Effector CD8-positive, alpha-beta T cell (primary cell): ENCODE results near the gene TSPAN31.
A peak's percentile ranks its signal among the peaks of the same experiment; 100 is the strongest.

Experiments
- DNase-seq: peaks from one replicate; lab custom pipeline; 2025; lab: John Stamatoyannopoulos, UW

TSPAN31 gene

DNA sequence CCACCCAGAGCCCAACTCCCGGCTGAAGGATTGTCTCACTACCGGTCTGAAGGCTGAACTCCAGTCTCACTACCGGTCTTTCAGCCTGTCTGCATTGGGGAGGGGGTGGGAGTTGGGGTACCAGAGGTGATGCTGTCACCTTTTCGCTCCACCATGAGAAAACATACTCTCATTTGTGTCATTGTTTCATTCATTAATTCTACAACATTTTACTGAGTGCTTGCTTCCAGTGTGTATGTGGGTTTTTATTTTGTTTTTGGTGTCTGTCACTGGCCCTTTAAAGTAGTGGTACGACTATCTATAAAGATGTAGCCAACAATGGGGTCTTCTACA, 7.8 kb downstream of the TSPAN31 start:
- DNase-seq = no peak

DNA sequence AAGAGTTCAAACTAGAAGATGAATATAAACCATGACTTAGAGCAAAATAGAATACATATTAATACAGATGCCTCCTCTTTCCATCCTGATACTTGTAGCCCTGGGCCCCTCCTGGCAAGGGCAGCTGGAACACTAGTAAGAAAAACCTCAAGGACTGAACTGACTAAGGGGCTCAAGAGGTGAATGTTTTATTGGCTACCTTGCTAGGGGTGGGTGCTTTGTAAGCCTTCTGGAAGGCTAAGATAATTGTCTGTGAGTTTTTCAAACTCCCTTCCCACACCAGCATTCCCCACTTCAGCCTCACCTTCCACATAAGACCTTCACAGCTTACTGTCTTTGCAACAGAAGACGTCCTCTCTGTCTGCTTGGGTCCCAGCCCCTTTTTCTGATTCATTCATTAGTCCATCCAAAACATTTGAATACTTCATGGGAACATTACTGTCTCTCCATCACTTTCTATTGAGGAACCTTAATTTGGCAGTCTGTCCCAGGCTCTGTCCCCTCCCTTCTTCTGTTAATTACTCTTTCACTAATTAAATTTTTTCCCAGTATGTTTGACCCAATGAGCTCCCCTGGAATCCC, 9.0 kb downstream of the TSPAN31 start:
- no peak for DNase-seq

DNA sequence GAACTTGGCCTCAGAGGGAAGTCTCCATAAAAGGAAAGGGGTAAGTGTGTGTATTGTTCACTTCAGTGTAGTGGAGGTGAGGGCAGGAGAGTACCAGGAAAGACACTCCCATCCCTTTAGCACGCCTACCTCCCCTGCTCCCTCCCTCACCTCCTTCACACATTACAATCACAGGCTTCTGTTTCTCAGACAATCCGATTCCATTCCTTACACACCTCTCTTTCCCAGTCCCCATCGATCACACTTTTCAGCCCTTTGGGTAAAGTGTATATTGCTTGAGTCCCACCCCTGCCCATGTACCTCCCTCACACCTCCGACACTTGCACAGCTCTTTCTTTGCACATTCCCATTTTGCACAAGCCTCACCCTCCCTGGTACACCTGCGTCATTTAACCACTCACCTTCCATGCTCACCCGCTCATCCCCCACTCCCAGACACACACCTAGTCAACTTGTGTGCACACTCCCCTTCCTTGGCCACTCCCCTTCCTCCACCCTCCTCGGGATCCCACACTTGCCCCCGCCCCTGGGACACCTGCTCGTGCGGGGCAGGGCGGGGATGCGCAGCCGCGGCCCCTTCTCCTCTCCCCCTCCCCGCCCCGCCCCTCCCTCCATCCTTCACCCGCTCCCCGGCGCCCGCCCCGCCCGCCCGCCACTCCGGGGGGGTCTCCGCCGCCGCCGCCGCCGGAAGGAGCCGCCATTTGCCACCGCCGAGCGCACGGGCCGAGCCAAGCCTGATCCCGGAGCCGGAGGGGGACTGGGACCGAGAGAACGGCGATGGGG, 9.8 kb downstream of the TSPAN31 start, which contains the start of gene MARCHF9:
MARCHF9 (plus strand) TSS at position 693 of the 783 bp plus-strand sequence. CDS start 426 bp downstream, outside the sequence.
- peak; percentile 76 for DNase-seq

DNA sequence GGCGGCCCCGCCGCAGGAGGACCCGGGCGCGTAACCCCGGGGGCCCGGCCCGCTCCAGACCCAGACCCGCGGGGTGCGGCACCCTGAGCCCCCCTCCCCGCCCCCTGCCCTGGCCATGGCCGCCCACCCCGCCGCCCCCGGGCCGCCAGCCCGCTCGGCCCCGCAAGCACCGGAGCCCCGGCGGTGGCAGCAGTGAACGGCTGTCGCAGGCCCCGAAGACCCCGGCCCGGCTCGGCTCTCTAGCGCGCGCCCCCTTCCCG, 10.3 kb downstream of the TSPAN31 start:
- no peak for DNase-seq

DNA sequence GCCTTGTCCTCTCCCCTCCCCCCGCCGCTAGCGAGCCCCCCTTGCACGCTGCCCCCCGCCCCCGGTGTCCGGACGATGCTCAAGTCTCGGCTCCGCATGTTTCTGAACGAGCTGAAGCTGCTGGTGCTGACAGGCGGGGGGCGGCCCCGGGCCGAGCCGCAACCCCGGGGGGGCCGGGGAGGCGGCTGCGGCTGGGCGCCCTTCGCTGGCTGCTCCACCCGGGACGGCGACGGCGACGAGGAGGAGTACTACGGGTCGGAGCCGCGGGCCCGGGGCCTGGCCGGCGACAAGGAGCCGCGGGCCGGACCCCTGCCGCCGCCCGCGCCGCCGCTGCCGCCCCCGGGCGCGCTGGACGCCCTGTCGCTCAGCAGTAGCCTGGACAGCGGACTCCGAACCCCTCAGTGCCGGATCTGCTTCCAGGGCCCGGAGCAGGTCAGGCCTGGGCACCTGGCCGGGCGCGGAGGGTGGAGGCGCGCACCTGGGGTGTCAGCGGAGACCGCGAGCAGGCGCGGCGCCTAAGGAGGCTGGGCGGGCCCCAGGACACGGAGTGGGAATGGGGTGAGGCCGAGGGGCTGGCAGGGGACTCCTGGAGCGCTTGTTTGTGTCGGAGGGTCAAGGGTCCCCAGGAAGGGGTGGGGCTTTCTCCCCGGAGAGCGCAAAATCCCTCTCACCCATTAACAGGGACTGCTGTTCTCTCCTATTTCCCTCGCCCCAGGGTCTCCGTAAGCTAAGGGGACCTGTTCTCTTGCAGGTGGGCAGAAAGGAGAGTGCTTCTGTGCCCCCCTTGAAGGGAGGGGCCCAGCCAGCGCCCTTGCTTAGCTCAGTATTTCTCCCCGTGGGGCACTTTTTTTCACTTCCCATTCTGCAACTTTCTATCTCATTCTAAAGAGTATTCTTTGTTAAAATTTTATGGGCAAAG, 10.9 kb downstream of the TSPAN31 start:
- peak; percentile 14 for DNase-seq

DNA sequence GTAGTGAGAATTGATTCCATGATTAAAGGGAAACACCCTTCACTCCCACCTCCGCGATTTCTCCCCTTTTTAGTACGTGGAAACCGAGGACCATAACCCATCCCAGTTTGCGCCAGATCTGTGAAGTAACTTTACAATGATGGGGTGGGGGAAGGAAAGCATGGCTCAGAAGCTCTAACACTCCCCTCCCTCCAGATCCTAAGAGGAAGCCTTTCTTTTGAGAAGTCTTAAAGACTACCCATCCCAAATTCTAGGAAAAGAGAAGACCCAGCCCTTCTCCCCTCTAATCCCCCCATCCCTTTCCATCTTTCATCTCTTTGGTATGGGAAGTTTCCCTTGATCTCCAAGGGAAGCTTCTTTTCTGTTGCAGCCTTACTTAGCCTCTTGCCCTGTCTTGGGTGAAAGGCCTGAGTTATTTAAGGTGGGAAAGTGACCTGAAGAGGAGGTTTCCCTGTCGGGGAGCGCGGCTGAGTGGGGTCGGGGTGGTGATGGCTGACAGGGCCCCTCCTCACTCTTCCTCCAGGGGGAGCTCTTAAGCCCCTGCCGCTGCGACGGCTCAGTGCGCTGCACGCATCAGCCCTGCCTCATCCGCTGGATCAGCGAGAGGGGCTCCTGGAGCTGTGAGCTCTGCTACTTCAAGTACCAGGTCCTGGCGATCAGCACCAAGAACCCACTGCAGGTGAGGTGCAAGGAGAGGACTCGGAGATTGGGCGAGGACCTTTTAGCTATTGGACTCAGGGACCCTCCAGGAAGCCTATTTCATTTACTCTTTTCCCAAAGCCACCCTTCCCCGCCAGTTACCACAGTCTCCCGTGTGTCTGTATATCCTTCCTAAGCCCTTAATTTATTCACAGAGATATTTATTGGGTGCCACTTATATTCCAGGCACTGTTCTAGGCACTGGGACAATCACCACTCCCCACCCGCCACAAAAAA, 11.8 kb downstream of the TSPAN31 start:
- DNase-seq = peak; percentile 46

DNA sequence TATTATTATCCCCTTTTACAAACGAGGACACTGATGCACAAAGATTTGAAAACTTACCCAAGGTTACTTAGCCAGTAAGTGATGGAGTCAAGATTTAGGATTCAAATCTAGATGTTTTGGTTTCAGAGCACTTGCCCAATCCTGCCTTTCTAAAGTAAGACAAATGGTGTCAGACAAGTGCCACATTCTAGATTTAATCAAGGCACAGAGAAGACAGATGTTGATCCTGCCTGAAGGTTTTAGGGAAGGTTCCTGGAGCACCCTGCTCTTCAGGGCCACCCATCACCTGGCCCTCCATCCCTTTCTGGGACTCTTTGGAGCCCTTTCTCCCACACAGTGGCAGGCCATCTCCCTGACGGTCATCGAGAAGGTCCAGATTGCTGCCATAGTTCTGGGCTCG, 12.9 kb downstream of the TSPAN31 start:
- DNase-seq = no peak

DNA sequence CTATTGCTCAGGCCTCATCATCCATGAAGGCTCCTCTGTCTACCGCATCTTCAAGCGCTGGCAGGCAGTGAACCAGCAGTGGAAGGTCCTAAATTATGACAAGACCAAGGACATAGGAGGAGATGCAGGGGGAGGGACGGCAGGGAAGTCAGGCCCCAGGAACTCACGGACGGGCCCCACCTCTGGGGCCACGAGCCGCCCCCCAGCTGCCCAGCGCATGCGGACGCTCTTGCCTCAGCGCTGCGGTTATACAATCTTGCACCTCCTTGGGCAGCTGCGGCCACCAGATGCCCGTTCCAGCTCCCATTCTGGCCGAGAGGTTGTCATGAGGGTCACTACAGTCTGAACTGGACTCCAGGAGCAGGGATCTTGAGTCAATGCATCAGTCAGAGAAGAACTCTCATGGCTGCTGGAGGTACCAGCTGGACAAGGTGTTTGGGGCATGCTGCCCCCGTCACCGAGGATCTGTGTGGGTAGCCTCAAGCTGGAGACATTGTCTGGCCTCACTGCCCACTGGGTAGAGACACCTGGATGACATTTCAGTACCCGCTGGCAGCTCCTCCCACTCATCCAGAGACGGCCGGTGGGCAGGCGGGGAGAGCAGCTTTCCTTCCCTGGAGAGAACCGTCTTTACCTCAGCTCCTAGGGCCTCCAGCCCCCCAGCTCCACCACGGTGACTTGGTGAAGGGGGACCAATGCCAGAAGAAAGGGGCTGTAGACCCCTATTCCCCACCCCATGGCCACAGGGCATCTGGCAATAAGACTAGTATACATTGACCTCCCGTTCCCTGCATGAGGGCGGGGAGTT, 13.9 kb downstream of the TSPAN31 start:
- DNase-seq = no peak

DNA sequence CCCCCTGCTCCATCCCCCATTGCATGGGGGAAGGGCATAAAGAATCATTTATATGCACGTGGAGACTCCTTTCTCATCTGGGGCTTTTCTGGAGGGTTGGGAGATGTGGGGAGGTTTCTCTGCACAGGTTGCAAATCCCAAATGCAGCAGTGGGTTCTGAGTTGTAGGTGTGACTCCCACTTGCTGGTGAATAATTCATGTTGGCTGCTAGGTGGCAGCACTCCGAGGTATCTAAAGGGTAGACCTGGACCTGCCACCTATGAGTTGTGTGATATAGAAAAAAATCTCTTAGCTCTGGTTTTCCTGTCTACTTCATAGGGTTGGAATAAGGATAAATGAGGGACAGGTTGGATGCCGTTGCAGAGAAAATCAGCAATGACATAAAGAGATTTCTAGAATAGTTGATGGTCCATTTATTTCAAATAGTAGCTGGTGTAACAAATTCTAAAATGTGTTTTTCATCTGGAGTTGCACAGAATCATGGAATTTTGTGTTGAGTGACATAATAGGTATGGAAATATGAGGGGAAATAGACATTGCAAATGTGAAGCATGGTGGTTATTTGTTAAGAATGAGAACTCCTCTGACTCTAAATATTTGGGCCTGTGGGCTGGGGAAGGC, 14.6 kb downstream of the TSPAN31 start:
- DNase-seq = no peak

DNA sequence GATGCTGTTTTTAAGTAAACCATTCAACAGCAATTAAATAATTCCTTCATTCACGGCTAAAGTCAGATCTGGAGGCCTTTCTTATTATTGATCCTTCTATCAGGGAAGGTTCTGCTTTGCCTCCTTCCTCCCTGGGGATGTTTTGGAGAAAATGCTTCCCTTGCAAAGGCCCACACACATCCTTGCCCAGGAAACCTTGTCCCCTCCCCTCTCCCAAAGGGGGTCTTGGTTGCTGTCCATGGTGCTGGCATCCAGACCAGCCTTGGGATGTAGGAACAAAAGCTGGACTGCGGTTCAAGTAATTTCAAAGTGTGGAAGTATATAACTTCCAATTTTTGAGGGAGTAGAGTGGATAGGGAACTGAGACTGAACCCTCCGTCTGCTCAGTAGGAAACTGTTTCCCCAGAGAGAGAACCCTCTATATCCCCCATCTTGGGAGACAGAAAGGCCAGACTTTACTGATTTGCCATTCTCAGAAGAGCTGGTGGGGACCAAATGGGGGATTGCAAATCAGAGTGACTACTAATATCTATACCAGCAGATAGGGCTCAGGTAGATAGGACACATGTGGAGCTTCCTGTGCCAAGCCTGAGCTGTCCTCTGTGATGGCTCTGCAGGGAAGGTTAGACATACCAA, 15.6 kb downstream of the TSPAN31 start:
- no peak for DNase-seq

DNA sequence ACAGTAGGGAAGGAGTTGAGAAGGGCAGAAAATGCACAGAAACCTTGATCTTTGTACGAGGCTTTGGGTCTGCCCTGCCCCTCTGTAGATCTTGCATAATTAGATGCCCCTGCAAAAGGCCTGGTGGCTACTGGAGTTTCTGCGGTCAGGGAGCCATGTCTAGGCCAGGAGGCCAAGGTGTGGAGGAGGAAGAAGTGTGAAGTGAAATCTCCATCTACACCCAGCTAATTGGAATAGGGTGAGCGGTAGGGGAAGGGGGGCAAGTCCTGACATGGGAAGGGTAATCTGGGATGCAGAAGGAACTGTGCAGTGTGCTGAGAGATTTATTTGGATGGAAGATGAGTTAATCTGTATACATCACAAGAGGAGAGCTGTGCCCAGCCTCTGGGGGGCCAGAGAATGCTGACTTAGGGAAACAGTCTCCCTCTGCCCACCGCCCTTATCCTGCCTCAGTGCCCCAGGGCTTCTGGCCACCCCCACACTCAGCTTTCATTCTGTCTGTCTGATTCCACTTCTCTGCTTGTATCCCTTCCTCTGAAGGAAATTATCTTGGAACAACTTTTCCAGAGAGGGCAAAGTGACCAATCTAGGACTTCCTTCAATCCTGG, 16.7 kb downstream of the TSPAN31 start:
- no peak for DNase-seq

DNA sequence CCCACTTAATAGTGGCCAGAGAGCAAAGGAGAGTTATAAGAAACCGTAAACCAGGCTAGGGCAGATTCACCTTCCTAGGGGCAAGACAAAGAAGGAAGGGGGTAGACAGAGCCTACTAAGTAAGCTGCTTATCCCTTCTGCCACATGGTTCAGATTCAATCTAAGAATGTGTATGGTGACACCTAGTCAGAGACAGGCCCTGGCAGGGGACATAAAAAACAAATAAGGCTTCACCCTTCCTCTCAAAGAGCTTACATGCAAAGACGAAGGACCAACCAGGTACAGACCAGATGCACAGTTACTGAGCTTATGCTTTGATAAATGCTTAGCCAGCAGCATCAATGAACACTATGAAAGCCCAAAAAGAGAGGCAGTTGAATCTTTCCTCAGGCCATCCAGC, 17.6 kb downstream of the TSPAN31 start:
- no peak for DNase-seq

DNA sequence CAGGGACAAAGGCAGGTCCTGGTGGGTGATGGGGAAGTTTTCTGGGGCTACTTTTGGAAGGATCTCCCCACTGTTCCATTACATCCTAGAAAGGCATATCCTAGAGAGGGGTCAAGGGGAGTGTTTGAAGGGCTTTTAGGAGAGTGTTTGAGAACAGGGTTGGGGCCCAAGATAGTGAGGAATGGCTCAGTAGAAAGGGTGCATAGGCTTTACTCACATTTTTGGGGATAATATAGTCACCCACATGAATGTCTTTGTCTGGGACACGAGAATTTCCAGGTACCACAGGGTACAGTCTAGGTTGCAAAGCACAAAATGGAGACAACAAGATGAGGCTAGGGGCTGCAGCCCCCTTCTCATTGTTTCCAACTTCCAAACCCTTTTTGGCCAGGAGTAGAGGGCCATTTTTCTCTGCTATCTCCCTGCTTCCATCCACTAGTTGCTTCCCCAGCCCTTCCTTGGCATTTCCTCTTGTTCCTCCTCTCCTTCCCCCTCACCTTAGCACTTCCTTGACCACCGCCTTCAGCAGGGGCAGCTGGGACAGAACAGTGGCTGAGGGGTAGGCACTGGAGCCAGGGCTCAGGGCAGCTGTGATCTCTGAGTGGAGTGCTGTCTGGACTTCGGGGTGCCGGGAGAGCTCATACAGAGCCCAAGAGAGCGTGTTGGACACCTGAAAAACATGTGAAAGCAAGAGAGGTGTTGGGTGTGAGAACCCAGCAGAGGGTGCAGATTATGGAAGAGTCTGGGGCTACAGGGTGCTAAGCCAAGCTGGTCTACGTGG, 19.2 kb downstream of the TSPAN31 start:
- DNase-seq = no peak

DNA sequence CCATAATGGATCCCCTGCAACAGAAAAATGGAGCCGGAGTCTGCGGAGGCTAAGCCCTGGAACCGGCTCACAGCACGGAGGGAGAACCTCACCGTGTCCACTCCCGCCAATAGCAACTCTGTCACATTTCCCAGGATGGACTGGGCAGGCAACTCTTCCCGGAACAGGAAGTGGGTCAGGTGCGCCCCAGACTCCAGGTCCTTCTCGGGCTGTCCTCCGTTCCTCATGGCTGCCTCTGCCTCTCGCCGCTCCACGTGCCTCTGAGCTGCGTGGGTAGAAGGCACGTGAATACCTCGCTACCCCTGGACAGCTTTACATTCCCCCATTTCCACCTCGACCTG, 19.8 kb downstream of the TSPAN31 start:
- no peak for DNase-seq

DNA sequence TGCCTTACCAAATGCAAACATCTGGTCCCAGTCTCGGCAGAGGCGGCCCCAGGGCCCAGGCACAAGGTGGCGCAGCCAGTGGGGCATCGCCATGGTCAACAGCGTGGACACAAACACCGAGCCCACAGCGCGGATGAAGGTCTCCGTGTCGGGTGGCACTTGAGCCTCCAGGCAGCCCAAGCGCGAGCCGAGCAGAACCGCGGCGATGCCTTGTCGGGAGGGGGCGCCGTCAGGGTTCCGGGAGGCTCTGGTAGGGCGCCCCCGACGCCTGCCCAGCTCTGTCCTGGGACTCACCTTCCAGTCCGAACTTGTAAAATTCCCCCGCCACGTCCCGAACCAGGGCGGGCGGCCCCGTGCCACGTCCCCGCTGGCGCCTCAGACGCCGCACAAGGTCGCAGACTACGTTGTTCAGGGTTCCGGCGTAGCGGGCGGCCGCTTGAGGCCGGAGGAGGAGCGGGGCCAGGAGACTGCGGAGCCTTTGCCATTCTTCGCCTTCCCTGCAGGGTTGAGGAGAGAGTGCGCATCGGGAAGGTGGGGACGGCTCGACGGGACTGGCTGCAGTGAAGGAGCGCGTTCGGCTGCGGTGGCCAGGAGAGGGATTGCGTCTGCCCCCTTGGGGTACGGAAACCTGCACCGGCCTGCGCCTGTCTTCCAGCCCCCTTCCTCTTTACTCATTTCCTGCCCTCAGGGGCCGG, 20.3 kb downstream of the TSPAN31 start:
- peak; percentile 15 for DNase-seq

DNA sequence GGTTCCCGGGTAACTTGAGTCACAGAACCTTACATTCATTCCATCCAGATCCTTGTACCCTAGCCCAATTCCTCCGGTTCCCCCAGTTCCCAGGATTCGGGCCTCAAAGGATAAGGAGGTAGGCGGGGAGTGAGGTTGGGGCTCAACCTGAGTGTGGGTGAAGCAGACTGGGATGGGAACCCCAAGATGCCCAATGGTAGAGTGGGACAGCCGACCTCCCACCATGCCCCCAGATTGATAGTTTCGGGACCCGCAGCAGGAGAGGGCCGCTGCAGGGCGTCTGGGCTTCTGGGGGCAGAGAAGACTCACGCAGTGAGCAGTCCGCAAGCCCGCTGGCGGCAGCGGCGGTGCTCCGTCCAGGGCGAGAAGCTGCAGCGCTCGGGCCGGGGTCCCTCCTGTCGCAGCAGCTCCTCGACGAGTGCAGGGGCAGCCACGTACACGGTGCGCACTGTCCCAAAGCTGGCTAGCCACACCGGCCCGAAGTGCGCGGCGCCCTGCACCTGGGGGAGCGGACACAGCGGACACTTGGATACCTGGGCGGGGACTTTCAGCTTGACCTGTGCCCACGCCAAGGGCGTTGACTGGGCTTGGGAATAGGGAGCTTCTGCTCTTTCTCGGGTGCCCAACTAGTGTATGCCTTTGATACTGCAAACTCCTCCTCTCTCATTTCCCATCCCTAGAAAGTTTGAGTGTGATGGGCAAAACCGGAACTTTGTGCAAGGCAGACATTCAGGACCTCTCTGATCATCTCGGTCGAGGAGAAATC, 21.0 kb downstream of the TSPAN31 start:
- no peak for DNase-seq

DNA sequence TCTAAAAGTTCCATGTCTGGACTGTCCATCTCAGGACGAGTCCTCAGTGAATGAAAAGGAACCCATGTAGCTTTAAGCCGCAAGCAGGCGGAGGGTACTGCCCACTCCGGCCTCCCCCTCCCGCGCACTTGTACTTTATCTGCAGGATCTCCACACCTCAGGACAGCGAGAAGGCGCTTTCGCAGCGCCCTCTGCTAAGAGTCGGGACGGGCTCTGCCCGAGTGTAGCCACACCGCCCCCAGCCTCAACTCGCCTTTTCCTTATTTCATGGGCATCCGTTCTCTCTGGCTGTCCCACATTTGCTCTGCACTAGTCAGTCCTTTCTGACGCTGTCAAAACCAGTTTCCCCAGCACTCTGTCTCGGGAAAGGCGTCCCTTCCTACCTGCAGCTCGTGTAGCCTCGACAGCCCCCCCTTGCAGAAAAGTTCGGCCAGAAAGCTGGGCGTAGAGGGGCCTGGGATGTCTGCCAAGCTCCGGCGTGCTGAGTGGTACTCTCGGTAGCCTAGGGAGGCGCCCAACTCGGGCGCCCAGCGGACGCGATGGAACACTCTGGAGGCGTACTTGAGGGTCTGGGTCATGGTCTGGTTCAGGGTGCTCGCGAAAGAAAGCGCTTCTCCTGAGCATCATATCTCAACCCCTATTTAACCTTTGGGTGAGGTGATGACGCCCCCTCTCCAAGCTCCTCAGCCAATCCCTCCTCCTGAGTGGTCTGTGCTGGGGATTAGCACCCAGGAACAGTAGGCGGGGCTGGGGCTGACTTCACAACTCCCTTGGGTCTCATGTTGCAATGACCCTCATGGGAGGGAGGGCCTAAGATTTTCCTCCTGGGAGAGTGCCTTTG, 21.8 kb downstream of the TSPAN31 start, which contains the start of gene CYP27B1:
CYP27B1 (minus strand) TSS at position 615 of the 841 bp plus-strand sequence; CDS start at position 578, 37 bp downstream.
- DNase-seq = no peak
